ENCODE results near the gene PRSS21.

Gene PRSS21

DNA sequence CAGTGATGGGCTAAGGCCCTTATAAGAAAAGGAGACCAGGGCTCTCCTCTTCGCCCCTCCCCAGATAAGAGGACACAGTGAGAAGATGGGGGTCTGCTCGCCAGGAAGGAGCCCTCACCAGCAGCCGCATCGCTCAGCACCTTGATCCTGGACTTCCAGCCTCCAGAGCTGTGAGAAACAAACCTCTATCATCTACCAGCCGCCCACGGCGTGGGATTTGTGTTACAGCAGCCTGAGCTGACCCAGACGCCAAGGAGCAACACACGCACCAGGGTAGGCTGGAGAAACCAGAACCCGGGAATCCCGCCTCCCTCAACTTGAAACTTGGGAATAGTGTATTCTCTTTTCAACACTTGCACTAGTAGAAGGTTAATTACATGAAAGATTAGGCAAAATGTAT is 8.9 kb downstream of the PRSS21 start:
- DNase-seq (ENCODE audit: low read depth in 2 of 2) = no peak

GRCh38 chr16:2826591-2827373 is 9.7 kb downstream of the PRSS21 start:
- DNase-seq (ENCODE audit: low read depth in 2 of 2) = no peak

- no peak for DNase-seq (ENCODE audit: low read depth in 2 of 2)
These were observed 10.3 kb downstream of the PRSS21 start for GRCh38 chr16:2827374-2827791.

GRCh38 chr16:2827831-2828520 is 10.9 kb downstream of the PRSS21 start:
- DNase-seq (ENCODE audit: low read depth in 2 of 2) = no peak

GRCh38 chr16:2828521-2828840 is 11.4 kb downstream of the PRSS21 start:
- no peak for DNase-seq (ENCODE audit: low read depth in 2 of 2)

- no peak for DNase-seq (ENCODE audit: low read depth in 2 of 2)
These were observed 11.9 kb downstream of the PRSS21 start for GRCh38 chr16:2828876-2829430.

- DNase-seq (ENCODE audit: low read depth in 2 of 2) = no peak
These were observed 12.7 kb downstream of the PRSS21 start, which contains the start of gene ZG16B for GRCh38 chr16:2829501-2830354. Gene ZG16B (plus strand): TSS chr16:2830303. CDS start chr16:2830442, 139 bp downstream.

DNA sequence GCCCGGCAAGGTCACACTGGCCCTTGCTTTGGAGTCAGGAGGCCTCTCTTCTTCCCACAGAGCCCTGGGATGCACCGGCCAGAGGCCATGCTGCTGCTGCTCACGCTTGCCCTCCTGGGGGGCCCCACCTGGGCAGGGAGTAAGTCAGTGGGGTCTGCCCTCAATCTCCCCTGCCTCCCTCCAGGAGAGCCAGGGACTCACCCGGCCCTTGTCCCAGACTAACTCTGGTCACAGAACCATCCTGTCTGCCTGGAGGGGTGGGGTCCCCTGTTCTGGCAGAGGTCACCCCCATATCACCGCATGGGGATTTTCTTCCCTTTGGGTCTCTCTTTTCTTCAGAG is 13.3 kb downstream of the PRSS21 start:
- no peak for DNase-seq (ENCODE audit: low read depth in 2 of 2)

GRCh38 chr16:2831203-2831602 is 14.2 kb downstream of the PRSS21 start:
- DNase-seq (ENCODE audit: low read depth in 2 of 2) = no peak

DNA sequence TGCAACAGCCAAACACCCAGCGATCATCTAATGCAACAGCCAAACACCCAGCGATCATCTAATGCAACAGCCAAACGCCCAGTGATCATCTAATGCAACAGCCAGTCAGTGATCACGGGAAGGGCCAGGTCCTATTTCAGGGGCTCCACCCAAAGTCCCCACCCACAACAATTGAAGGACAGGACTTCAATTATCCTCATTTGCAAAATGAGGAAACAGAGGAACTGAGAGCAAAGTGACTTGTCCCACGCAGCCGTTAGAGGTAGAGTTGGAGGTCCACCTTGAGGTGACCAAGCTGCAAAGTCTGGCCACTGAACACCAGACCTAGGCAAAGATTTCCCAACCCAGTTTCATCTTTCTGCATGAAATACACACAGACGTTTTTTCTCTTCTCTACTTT is 16.7 kb downstream of the PRSS21 start:
- no peak for DNase-seq (ENCODE audit: low read depth in 2 of 2)

GRCh38 chr16:2834968-2835367 is 17.9 kb downstream of the PRSS21 start:
- no peak for DNase-seq (ENCODE audit: low read depth in 2 of 2)

- DNase-seq (ENCODE audit: low read depth in 2 of 2) = no peak
These were observed 18.8 kb downstream of the PRSS21 start for GRCh38 chr16:2835638-2836493.

- DNase-seq (ENCODE audit: low read depth in 2 of 2) = no peak
These were observed 19.8 kb downstream of the PRSS21 start for GRCh38 chr16:2836646-2837508.

- DNase-seq (ENCODE audit: low read depth in 2 of 2) = peak; percentile 38
These were observed 21.9 kb downstream of the PRSS21 start for GRCh38 chr16:2838928-2839327.

DNA sequence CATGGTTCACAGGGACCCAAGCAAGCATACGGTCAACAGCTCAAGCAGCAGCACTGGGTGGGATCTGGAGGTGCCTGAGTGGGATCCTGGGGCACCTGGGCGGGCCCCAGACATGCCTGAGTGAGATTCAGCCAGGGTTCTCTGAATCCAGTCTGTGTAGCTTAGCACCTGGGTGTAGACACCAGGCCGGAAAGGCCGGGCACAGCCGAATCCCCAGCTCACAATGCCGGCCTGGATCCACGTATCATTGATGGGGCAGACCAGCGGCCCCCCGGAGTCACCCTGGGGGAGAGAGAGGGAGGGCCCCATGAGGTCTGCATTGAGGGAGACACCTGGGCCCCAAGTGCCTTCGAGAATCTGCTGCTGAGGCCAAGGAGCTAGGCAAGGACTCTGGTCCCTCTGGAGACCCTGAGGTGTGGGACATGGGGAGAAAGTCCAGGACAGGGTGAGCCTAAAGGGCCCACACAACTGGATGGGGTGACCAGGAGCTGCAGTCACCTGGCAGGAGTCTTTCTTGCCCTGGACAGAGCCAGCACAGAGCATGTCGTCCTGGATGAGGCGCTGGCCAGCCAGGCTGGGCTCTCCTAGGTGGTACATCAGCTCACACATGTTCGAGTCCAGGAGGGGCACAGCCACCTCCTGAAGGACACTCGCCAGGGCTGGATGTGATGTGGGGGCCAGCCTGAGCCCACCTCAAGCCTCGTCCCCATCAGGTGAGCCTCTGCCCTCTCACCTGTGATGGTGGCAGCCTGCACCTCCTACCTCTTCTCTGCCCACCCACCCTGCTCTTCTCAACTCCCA is 22.8 kb downstream of the PRSS21 start:
- DNase-seq (ENCODE audit: low read depth in 2 of 2) = no peak

GRCh38 chr16:2840914-2841313 is 23.9 kb downstream of the PRSS21 start:
- no peak for DNase-seq (ENCODE audit: low read depth in 2 of 2)

DNA sequence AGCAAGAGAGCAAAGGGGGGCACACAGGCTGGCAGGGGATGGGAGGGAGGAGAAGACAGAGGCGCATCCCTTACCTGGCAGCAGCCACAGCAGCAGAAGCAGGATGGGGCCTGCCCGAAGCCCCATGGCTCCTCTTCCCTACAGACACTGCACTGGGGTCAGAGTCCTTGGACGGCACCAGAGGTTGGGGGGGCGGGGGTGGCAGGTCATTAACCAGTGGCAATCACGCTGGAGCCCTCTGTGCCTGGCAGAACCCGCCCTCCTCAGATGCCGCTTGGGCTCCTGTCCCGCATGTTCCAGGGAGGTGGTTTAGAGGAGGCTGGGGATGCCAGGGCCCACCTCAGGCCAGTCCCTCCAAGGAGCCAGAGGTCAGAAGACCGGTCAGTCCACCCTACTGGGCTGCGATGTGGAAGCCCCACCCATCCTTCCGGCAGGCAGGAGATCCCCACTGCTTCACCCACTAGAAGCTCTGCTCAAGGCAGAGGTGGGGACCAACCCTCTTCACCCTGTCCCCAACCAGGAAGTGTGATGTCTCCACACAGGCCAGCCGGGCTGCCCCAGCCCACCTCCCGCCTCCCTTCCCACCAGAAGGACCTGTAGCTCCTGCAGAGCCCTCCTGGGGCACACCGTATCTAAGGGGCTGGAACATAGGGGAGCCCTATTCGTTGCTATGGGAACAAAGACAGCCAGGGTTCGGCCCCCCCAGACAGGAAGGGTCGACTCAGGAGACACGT is 24.7 kb downstream of the PRSS21 start:
- no peak for DNase-seq (ENCODE audit: low read depth in 2 of 2)

DNA sequence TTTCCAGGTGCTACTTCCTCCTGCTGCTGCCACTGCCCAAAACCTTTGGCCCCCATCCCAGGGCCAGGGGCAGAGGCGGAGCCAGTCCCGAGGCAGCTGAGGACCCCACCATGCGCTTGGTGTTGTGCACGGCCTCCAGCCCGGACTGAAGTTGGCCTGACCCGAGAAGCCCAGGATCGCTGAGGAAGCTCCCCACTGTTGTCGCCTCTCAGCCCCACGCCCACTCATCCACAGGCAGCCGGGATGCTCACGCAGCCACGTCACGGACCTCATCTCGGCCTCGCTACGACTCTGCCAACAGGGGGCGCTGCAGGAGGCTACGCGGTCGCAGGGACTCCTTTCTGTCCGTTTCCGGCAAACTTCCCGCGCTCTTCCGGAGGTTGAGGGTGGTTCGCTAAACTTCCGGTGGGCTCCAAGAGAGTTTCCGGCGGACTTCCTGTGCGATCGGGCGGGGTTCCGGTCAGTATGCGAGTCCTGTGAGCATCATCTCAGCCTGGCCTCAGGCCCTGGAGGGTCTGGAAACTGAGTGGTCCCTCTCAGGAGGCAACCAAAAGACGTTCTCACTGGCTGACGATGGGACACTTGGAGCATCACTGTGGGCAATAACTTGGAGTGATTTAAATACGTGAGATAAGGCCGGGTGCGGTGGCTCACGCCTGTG is 25.4 kb downstream of the PRSS21 start:
- peak; percentile 81 to 85 for DNase-seq (ENCODE audit: low read depth in 2 of 2)
